ENCODE data around the gene OSBP.

Gene OSBP

DNA sequence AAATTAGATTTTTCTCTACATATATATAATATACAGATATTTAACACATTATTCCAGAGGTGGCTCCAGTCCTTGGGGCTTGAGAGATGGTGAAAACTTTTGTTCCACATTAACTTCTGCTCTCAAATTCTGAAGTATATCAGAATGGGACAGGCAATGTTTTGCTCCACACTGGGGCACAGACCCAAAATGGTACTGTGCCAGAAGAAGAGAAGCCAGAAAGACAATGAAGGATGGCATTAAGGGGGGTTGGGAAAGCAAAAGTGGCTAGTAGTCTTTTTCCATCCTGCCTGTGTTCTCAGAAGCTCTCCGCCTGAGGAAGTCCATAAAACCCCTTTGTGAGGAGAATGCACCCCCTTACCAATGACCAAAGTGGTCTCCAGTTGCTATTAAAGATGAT is 40.1 kb downstream of the OSBP start:
- DNase-seq (ENCODE audit: extremely low read depth, low read depth) = no peak
- TF ChIP-seq, protein P1, sequence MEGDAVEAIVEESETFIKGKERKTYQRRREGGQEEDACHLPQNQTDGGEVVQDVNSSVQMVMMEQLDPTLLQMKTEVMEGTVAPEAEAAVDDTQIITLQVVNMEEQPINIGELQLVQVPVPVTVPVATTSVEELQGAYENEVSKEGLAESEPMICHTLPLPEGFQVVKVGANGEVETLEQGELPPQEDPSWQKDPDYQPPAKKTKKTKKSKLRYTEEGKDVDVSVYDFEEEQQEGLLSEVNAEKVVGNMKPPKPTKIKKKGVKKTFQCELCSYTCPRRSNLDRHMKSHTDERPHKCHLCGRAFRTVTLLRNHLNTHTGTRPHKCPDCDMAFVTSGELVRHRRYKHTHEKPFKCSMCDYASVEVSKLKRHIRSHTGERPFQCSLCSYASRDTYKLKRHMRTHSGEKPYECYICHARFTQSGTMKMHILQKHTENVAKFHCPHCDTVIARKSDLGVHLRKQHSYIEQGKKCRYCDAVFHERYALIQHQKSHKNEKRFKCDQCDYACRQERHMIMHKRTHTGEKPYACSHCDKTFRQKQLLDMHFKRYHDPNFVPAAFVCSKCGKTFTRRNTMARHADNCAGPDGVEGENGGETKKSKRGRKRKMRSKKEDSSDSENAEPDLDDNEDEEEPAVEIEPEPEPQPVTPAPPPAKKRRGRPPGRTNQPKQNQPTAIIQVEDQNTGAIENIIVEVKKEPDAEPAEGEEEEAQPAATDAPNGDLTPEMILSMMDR (IDR thresholded peaks at IDR 0.05; ENCODE audit: low read depth, low read length) = no peak

GRCh38 chr11:59574932-59575502 is 40.6 kb downstream of the OSBP start:
- TF ChIP-seq, protein P1 (IDR thresholded peaks at IDR 0.05; ENCODE audit: low read depth, low read length) = no peak
- no peak for DNase-seq (ENCODE audit: extremely low read depth, low read depth)

GRCh38 chr11:59574467-59574866 is 41.1 kb downstream of the OSBP start:
- TF ChIP-seq, protein P1 (IDR thresholded peaks at IDR 0.05; ENCODE audit: low read depth, low read length) = no peak
- no peak for DNase-seq (ENCODE audit: extremely low read depth, low read depth)

- DNase-seq (ENCODE audit: extremely low read depth, low read depth) = peak; percentile 67
- TF ChIP-seq, protein P1 (IDR thresholded peaks at IDR 0.05; ENCODE audit: low read depth, low read length) = no peak
Measured at GRCh38 chr11:59573216-59573615, 42.4 kb downstream of the OSBP start.

DNA sequence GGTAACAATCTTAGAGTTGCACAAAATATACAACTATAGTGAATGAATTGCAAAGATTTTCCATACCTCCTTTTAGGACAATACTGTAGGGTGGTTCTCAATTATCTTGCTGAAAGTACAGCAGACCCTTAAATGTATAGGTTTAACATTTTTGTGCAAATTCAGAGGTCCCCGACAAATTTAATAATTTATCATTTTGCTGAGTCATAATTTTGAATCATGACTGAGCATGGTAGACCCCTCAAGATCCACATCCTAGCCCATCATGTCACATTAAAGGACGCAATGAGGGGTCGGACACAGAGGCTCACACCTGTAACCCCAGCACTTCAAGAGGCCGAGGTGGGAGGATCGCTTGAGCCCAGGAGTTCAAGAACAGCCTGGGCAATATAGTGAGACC is 43.5 kb downstream of the OSBP start:
- DNase-seq (ENCODE audit: extremely low read depth, low read depth) = no peak
- TF ChIP-seq, protein P1 (IDR thresholded peaks at IDR 0.05; ENCODE audit: low read depth, low read length) = no peak

- no peak for DNase-seq (ENCODE audit: extremely low read depth, low read depth)
- TF ChIP-seq, protein P1 (IDR thresholded peaks at IDR 0.05; ENCODE audit: low read depth, low read length) = no peak
Measured at GRCh38 chr11:59562292-59562691, 53.3 kb downstream of the OSBP start.

DNA sequence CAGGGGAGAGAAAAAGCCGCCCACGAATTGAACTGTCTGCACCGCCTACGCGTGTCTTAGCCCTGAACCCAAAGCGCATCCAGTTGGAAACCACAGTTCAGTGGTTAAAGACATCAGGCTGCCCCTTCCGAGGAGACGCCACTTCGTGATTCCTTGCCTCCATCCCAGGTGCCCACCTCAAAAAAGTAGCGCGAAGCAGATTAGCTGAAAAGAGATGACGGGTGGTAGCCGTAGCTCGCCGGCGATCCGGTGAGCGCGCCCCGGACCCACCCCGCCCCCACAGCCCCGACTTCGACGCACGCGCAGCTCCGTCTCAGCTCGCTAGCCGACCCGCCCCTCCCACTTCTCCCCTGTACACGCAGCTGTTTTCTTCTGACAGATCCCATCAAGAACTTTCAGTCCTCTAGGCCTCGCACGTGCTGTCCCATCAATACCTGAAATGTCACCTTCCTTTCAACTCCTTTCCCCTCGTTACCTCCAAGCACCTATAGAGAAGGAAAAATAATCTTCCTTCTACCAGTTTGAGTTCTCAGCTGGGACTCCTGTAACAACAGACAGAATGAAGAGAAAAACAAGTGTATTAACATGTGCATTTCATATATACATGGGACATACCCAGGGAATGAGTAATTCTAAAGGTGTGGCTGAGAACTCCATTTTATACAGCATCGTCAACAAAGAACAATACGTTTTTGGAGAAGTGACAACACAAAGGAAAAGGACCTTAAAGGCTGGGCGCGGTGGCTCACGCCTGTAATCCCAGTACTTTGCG is 54.7 kb downstream of the OSBP start:
- no peak for DNase-seq (ENCODE audit: extremely low read depth, low read depth)
- TF ChIP-seq, protein P1 (IDR thresholded peaks at IDR 0.05; ENCODE audit: low read depth, low read length) = no peak

Measured in AG09319 (cell line).